ENCODE data around the gene PRKCZ. TPM values are rescaled to one million over a fixed set of nuclear protein-coding genes. Genes with fewer than 3 reads are reported as not detected.

PRKCZ gene
- total and polyA plus RNA-seq, 2 donors (not counting 1 experiment from before 2014, with no cell fraction given): 1.6 to 2.0 TPM

DNA sequence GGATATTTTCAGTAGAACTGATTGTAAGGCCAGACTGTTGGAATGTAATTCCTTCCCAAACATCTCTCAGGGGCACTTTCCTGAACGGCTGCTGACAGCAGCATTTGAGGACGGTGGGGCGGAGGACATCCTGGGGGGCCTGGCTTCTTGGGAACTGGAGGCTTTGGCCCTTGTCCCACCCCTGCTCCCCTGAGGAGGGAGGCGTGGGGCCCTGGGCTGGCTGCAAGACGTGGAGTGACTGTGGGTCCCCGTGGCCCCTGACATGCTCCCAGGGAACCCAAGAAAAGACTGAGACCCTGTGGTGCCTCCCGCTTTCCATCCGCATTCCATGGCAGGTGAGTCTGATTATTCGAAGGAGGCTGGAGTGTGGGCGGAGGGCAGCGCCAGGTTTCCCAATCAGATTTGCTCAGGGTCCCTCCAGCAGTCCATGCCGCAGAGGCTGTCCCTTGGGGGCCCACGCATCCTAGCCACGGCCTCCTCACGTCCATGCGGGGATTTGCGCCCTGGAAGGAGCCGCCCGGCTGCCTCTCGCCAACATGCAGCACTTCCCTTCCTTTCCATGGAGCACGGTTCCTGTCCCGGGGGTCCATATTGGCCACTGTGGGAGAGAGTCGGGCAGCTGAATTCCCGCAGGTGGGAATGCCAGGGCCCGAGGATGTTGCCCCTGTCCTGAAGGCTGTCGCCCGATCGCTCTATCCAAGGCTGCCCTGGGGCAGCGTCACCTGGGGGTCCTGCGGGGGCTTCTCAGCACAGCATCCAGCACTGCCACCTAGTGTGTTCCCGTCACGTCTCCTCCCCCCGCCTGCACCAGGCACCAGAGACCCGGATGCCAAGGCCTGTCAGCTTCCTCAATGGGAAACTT is 75.4 kb downstream of the PRKCZ start:
- no peak for TF ChIP-seq EZH2 (IDR thresholded peaks at IDR 0.05; ENCODE audit: low read length, missing control alignments)
- TF ChIP-seq, protein P1, sequence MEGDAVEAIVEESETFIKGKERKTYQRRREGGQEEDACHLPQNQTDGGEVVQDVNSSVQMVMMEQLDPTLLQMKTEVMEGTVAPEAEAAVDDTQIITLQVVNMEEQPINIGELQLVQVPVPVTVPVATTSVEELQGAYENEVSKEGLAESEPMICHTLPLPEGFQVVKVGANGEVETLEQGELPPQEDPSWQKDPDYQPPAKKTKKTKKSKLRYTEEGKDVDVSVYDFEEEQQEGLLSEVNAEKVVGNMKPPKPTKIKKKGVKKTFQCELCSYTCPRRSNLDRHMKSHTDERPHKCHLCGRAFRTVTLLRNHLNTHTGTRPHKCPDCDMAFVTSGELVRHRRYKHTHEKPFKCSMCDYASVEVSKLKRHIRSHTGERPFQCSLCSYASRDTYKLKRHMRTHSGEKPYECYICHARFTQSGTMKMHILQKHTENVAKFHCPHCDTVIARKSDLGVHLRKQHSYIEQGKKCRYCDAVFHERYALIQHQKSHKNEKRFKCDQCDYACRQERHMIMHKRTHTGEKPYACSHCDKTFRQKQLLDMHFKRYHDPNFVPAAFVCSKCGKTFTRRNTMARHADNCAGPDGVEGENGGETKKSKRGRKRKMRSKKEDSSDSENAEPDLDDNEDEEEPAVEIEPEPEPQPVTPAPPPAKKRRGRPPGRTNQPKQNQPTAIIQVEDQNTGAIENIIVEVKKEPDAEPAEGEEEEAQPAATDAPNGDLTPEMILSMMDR (conservative IDR thresholded peaks at IDR 0.05 in 1 of 2, IDR thresholded peaks at IDR 0.05 in 1 of 2; ENCODE audit: low read depth in 1 of 2, low read length in 2 of 2): no peak
- Histone ChIP-seq H3K27me3 (ENCODE audit: control insufficient read depth, insufficient read depth, low read length) (no peaks in the 10 kb centered on the region), H3K4me1 (ENCODE audit: control insufficient read depth, extremely low read depth, insufficient read depth, low read length) (no peaks in the 10 kb centered on the region), H2AFZ (ENCODE audit: low read length) (no peak overlapping the region), H4K20me1 (ENCODE audit: control insufficient read depth, extremely low read depth, insufficient read depth, low read length) (no peaks in the 10 kb centered on the region), H3K9me3 (ENCODE audit: control insufficient read depth, insufficient read depth, low read depth, low read length) (no peaks in the 10 kb centered on the region), H3K36me3 (ENCODE audit: control insufficient read depth, insufficient read depth, low read length) (no peaks in the 10 kb centered on the region), H3K79me2 (ENCODE audit: control insufficient read depth, insufficient read depth, low read length) (no peaks in the 10 kb centered on the region), H3K4me2 (ENCODE audit: extremely low read depth, insufficient read depth, low read length) (no peak overlapping the region), H3K9ac (ENCODE audit: insufficient read depth, low read length) (no peak overlapping the region), H3K4me3 (replicated peaks in 1 of 4; ENCODE audit: control extremely low read depth in 1 of 4, insufficient read depth in 1 of 4, low read depth in 3 of 4, low read length in 4 of 4) (no peak overlapping the region), H3K27ac (ENCODE audit: insufficient read depth, low read length) (no peak overlapping the region)
- DNase-seq (ENCODE audit: low read depth in 2 of 2): no peak

DNA sequence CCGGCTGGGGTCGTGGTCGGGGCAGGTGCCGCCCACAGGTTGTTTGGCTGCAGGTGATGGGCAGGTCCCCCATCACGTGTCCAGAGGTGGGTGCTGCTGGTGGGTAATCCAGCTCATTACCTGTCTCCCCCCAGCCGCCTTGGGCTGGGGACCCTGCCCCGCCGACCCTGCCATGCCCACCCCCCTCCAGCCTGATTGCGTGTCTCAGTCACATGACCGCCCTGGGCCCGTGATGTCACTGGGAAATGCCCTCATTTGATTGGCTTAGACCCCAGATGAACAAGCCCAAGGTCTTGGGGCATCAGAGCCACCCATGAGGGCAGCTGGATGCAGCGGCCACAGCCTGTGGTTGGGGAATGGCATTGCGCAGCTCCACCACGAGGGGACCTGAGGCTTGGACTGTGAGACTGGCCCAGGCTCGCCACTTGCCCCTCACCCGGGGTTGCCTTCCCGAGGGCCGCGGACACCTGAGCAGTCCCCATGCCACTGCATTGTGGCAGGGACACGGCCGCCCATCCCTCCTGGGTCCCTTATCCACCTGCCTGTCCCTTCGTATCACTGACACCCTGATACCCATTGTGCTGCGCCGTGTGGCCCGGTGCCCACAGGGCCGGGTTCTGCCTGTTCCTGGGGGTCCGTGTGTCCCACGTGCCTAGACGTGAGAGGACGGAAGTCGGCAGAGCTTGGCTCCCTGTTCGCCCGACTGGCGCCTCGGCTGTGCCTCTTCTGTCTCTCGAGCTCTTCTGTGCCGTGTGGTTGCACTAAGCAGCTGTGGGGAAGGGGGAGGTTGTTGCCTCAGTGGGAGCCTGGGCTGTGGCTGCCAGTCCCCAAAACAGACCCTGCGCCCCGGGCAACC is 76.3 kb downstream of the PRKCZ start:
- no peak for DNase-seq (ENCODE audit: low read depth in 2 of 2)
- H3K4me1 ChIP-seq (ENCODE audit: control insufficient read depth, extremely low read depth, insufficient read depth, low read length): no peaks in the 10 kb centered on the region
- H3K4me2 ChIP-seq (ENCODE audit: extremely low read depth, insufficient read depth, low read length): no peak overlapping the region
- TF ChIP-seq, protein P1 (conservative IDR thresholded peaks at IDR 0.05 in 1 of 2, IDR thresholded peaks at IDR 0.05 in 1 of 2; ENCODE audit: low read depth in 1 of 2, low read length in 2 of 2): no peak
- H3K9me3 ChIP-seq (ENCODE audit: control insufficient read depth, insufficient read depth, low read depth, low read length): no peaks in the 10 kb centered on the region
- no peak overlapping the region for H3K4me3 ChIP-seq (replicated peaks in 1 of 4; ENCODE audit: control extremely low read depth in 1 of 4, insufficient read depth in 1 of 4, low read depth in 3 of 4, low read length in 4 of 4)
- no peaks in the 10 kb centered on the region for H3K27me3 ChIP-seq (ENCODE audit: control insufficient read depth, insufficient read depth, low read length)
- no peaks in the 10 kb centered on the region for H4K20me1 ChIP-seq (ENCODE audit: control insufficient read depth, extremely low read depth, insufficient read depth, low read length)
- no peak overlapping the region for H2AFZ ChIP-seq (ENCODE audit: low read length)
- no peaks in the 10 kb centered on the region for H3K79me2 ChIP-seq (ENCODE audit: control insufficient read depth, insufficient read depth, low read length)
- no peak overlapping the region for H3K27ac ChIP-seq (ENCODE audit: insufficient read depth, low read length)
- H3K9ac ChIP-seq (ENCODE audit: insufficient read depth, low read length): no peak overlapping the region
- H3K36me3 ChIP-seq (ENCODE audit: control insufficient read depth, insufficient read depth, low read length): no peaks in the 10 kb centered on the region
